Activated CD8-positive, alpha-beta T cell treated with anti-CD3 and anti-CD28 coated beads for 36 hours (primary cell): ENCODE data around the gene TSSK2. TPM values are rescaled to one million over a fixed set of nuclear protein-coding genes. Genes with fewer than 3 reads are reported as not detected.

Experiments
- ATAC-seq: fragments of 200-7000 bp; cut with Tn5 transposase; one replicate; pipeline ENCODE4 v1.10.0; 2021; ENCODE audit warnings: mild to moderate bottlenecking, moderate library complexity
- CTCF ChIA-PET: fragments of 350-600 bp; sonication (Branson Sonifier 250); formaldehyde crosslinking; loops from one replicate; lab custom pipeline; 2021; ENCODE audit warnings: antibody characterized with exemption; lab: Charles Lee
- POLR2A ChIA-PET: fragments of 350-600 bp; sonication (Branson Sonifier 250); formaldehyde crosslinking; loops from one replicate; lab custom pipeline; 2021; ENCODE audit warnings: antibody characterized with exemption; lab: Charles Lee
- DNase-seq: peaks from one replicate; pipeline ENCODE4 v3.0.0-alpha.2; 2020
- H3K27ac Mint-ChIP-seq: one replicate; pipeline ENCODE4 v1.8.0; 2021; ENCODE audit warnings: mild to moderate bottlenecking, mixed read lengths
- H3K27me3 Mint-ChIP-seq: one replicate; pipeline ENCODE4 v1.8.0; 2021; ENCODE audit warnings: mixed read lengths
- H3K36me3 Mint-ChIP-seq: one replicate; pipeline ENCODE4 v1.8.0; 2021; ENCODE audit warnings: low read depth, mixed read lengths
- H3K4me1 Mint-ChIP-seq: one replicate; pipeline ENCODE4 v1.8.0; 2021; ENCODE audit warnings: low read depth, mixed read lengths
- H3K4me3 Mint-ChIP-seq: one replicate; pipeline ENCODE4 v1.8.0; 2021; ENCODE audit warnings: mild to moderate bottlenecking, moderate library complexity, mixed read lengths
- H3K9me3 Mint-ChIP-seq: one replicate; pipeline ENCODE4 v1.8.0; 2021; ENCODE audit warnings: mixed read lengths
- intact Hi-C: fragments of 100-400 bp; cut with micrococcal nuclease; formaldehyde crosslinking; loops from one replicate; pipeline ENCODE4 v1.10.0; 2022
- total RNA-seq, 2 experiments: library from RNA; stranded (reverse); gene quantifications; one replicate each; pipeline ENCODE4 v1.2.3, GENCODE V29; 2021
- TF ChIP-seq, protein P1 (sequence below): fragments of 200-600 bp; IDR thresholded peaks from one replicate; pipeline ENCODE4 v1.8.0; 2022; ENCODE audit warnings: antibody characterized with exemption, mild to moderate bottlenecking

The TSSK2 gene
- total RNA-seq, 2 experiments from 2014 or later = not detected

DNA sequence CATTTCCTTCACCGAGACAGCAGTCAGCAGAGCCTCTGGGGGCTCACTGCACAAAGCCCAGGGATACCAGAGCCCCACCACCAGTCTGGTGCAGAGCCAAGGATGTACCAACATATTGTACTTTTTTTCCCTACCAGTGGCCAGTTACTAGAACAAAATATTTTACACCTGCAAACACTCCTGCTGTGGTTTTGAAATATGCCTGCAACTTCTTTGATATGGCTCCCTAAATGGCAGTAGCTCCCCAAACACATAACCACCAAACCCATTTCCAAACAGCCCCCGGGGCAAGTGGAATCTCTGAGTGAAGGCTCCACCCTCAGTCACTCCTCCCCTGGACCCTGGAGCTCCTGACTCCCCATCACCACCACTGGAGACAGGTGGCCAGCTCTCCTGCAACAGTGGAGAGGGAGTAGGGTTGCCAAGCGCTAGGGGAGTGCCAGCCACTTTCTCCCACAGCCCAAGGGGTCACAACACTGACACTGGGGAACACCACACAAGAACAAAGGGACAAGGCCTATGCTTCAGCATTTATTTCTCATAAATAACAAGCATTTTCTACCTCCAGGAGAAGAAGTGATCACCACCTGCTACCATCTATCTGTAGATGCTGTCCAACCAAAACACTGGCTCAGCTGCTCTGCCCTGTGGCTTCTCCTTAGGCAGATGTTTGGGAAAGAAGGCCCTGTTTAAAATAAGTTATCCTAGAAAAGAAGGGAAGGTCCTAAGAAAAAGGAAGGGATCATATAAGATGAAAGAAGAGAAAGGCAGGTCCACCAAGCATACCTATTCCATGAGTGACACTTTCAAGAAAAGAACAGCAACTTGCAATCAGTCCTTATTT is 24.0 kb upstream of the TSSK2 start:
- DNase-seq = no peak
- peaks cover 63% of the 10 kb centered on the region for H3K4me1 Mint-ChIP-seq
- TF ChIP-seq, protein P1, sequence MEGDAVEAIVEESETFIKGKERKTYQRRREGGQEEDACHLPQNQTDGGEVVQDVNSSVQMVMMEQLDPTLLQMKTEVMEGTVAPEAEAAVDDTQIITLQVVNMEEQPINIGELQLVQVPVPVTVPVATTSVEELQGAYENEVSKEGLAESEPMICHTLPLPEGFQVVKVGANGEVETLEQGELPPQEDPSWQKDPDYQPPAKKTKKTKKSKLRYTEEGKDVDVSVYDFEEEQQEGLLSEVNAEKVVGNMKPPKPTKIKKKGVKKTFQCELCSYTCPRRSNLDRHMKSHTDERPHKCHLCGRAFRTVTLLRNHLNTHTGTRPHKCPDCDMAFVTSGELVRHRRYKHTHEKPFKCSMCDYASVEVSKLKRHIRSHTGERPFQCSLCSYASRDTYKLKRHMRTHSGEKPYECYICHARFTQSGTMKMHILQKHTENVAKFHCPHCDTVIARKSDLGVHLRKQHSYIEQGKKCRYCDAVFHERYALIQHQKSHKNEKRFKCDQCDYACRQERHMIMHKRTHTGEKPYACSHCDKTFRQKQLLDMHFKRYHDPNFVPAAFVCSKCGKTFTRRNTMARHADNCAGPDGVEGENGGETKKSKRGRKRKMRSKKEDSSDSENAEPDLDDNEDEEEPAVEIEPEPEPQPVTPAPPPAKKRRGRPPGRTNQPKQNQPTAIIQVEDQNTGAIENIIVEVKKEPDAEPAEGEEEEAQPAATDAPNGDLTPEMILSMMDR = no peak
- ChIA-PET CTCF (interaction anchor here (0.8 to 2.1 kb wide), 5 partner anchors 11 to 738 kb away, joined by 3 to 6 read pairs (median 4); partner anchors contain the start of genes DGCR2 and ESS2), POLR2A (interaction anchor here (0.9 kb wide), 1 partner anchor 9 kb away, joined by 5 read pairs; no protein-coding TSS in a partner anchor)
- H3K9me3 Mint-ChIP-seq = no peaks in the 10 kb centered on the region
- intact Hi-C loops = no loop called here
- peak overlapping the region; percentile 47 for H3K27ac Mint-ChIP-seq
- ATAC-seq = no peak
- H3K36me3 Mint-ChIP-seq = peaks cover 2% of the 10 kb centered on the region
- H3K27me3 Mint-ChIP-seq = no peaks in the 10 kb centered on the region
- no peak overlapping the region for H3K4me3 Mint-ChIP-seq

DNA sequence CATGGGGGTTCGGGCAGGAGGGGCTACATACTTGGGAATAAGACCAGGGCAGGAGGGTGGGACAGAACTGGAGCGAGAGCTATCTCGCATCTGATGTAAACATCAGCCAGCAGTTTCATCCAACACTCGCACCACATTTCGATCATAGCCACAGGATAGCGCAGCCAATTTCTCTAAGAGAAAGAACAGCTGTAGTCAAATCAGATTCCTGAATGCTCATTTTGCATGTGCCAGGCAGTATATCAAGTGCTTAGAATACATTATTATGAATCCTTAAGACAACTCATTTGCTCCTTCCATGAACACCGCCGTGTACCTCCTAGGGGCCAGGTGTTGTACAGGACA is 23.4 kb upstream of the TSSK2 start:
- intact Hi-C loops = no loop called here
- DNase-seq (no peak), ATAC-seq (no peak)
- Mint-ChIP-seq H3K36me3 (peaks cover 3% of the 10 kb centered on the region), H3K4me3 (no peak overlapping the region), H3K27me3 (no peaks in the 10 kb centered on the region), H3K9me3 (no peaks in the 10 kb centered on the region), H3K27ac (peak overlapping the region; percentile 8), H3K4me1 (peaks cover 66% of the 10 kb centered on the region)
- POLR2A ChIA-PET = interaction anchor here (0.9 kb wide), 1 partner anchor 10 kb away, joined by 5 read pairs; no protein-coding TSS in a partner anchor
- TF ChIP-seq, protein P1 = no peak
- CTCF ChIA-PET = interaction anchor here (1.0 to 2.1 kb wide), 2 partner anchors 34 to 72 kb away, joined by 3 to 6 read pairs; no protein-coding TSS in a partner anchor

DNA sequence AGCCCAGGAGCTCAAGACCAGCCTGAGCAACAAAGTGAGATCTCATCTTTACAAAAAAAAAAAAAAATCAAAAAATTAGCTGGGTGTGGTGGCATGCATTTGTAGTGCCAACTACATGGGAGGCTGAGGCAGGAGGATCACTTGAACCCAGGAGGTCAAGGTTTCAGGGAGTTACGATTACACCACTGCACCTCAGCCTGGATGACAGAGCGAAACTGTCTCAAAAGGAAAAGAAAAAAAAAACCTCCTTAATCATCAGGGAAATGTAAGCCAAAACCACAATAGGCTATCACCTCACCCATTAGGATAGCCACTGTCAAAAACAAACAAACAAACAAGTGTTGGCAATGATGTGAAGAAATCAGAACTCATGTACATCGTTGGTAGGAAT is 22.3 kb upstream of the TSSK2 start:
- Mint-ChIP-seq H3K9me3 (no peaks in the 10 kb centered on the region), H3K27me3 (no peaks in the 10 kb centered on the region), H3K27ac (peak overlapping the region; percentile 65), H3K4me1 (peaks cover 66% of the 10 kb centered on the region), H3K4me3 (no peak overlapping the region), H3K36me3 (peaks cover 5% of the 10 kb centered on the region)
- ATAC-seq (no peak), DNase-seq (no peak)
- TF ChIP-seq, protein P1 = no peak
- ChIA-PET POLR2A (no interaction called here), CTCF (interaction anchor here (1.0 to 2.1 kb wide), 2 partner anchors 35 to 71 kb away, joined by 3 to 6 read pairs; no protein-coding TSS in a partner anchor)
- intact Hi-C loops = no loop called here

DNA sequence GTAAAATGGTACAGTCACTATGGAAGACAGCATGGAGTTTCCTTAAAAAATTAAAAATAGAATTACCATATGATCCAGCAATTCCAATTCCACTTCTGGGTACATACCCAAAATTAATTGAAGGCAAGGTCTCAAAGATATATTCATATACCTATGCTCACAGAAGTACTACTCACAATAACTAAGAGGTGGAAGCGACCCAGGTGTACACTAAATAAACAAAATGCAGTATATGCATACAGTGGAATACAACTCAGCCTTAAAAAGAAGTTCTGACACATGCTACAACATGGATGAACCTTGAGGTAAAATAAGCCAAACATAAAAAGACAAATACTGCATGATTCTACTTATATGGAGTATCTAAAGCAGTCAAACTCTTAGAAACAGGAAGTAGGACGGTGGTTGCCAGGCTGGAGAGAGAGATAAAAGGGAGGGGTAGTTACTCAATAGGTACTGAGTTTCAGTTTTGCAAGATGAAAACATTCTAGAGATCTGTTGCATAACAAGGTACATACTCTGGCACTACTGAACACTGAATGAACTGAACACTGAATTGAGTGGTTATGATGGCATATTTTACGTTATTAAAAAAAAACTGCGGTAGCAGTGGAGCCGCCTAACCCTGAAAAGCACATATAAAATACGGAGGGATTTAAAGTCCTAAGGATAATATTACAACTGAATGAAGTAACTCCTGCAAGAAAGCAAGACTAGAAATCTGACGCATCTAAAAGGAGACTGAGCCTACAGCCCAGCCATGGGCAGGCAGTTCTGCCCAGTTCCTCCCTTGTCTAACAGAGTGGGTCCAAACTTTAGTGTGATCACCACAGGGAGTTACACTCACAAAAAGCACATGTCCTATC is 21.7 kb upstream of the TSSK2 start:
- Mint-ChIP-seq H3K4me1 (peaks cover 62% of the 10 kb centered on the region), H3K9me3 (no peaks in the 10 kb centered on the region), H3K4me3 (peak overlapping the region; percentile 38), H3K27ac (peak overlapping the region; percentile 65), H3K27me3 (no peaks in the 10 kb centered on the region), H3K36me3 (peaks cover 5% of the 10 kb centered on the region)
- DNase-seq (peak; percentile 73), ATAC-seq (peak; percentile 88)
- TF ChIP-seq, protein P1 = no peak
- intact Hi-C loops = no loop called here
- ChIA-PET CTCF (interaction anchor here (1.1 to 2.1 kb wide), 3 partner anchors 9 to 70 kb away, joined by 5 to 8 read pairs (median 6); partner anchors contain the start of gene ESS2), POLR2A (interaction anchor here (1.2 to 2.7 kb wide), 3 partner anchors 9 to 15 kb away, joined by 3 to 17 read pairs (median 4); partner anchors contain the start of gene DGCR2)
